K562 (cell line): ENCODE results near the gene AMMECR1L. TPM values are rescaled to one million over a fixed set of nuclear protein-coding genes. Genes with fewer than 3 reads are reported as not detected.
A peak's percentile ranks its signal among the peaks of the same experiment; 100 is the strongest.

Experiments
- ATF1 ChIP-seq, 2 experiments: fragments of 450-650 bp in 1 of 2; IDR thresholded peaks; 2 replicates each; pipeline ENCODE4 v1.6.1; 2016; ENCODE audit warnings: missing compliant biosample characterization in 1 of 2, missing genetic modification characterization in 1 of 2
- CREBBP ChIP-seq: IDR thresholded peaks from one replicate; pipeline ENCODE4 v1.6.1; 2012; ENCODE audit warnings: low read depth, mild to moderate bottlenecking, control low read depth, inconsistent platforms, low read length
- DPF2 ChIP-seq: fragments of 450-650 bp; IDR thresholded peaks from 2 replicates; pipeline ENCODE4 v1.6.1; 2016
- FOXA1 ChIP-seq: fragments of 450-650 bp; IDR thresholded peaks from 2 replicates; pipeline ENCODE4 v1.6.1; 2016; ENCODE audit warnings: mild to moderate bottlenecking, borderline replicate concordance
- HDAC1 ChIP-seq, 2 experiments: fragments of 450-650 bp; IDR thresholded peaks; 2 replicates each; pipeline ENCODE4 v1.6.1; 2016 to 2017; ENCODE audit warnings: inconsistent platforms in 1 of 2, mild to moderate bottlenecking in 1 of 2, moderate library complexity in 1 of 2
- JUN ChIP-seq, 2 experiments: sonication (generic) in 1 of 2; formaldehyde crosslinking in 1 of 2; IDR thresholded peaks; 2 replicates each; pipeline versions ENCODE4 v1.6.1 to v1.8.0; 2012 to 2022; ENCODE audit warnings: borderline replicate concordance in 2 of 2, mild to moderate bottlenecking in 2 of 2, improper control_type of control experiment in 1 of 2, low read depth in 1 of 2, low read length in 1 of 2, missing genetic modification reagents in 1 of 2
- NBN ChIP-seq: fragments of 450-650 bp; IDR thresholded peaks from 2 replicates; pipeline ENCODE4 v1.6.1; 2016; ENCODE audit warnings: low read depth, mild to moderate bottlenecking
- NUFIP1 ChIP-seq: fragments of 450-650 bp; IDR thresholded peaks from 2 replicates; pipeline ENCODE4 v1.6.1; 2018; ENCODE audit not compliant: partially characterized antibody
- POLR2G ChIP-seq: fragments of 200-400 bp; formaldehyde crosslinking; IDR thresholded peaks from 2 replicates; pipeline ENCODE4 v1.6.1; 2017; ENCODE audit warnings: low read depth, mild to moderate bottlenecking, antibody characterized with exemption, low read length, moderate library complexity
- SIN3A ChIP-seq, 2 experiments: fragments of 150-350 bp in 1 of 2; IDR thresholded peaks; 2 replicates each; pipeline ENCODE4 v1.6.1; 2011 to 2016; ENCODE audit warnings: borderline replicate concordance in 2 of 2, low read depth in 2 of 2, low read length in 2 of 2, mild to moderate bottlenecking in 2 of 2, moderate library complexity in 2 of 2; ENCODE audit not compliant: control insufficient read depth in 1 of 2
- SNIP1 ChIP-seq: fragments of 450-650 bp; IDR thresholded peaks from 2 replicates; pipeline ENCODE4 v1.7.1; 2017; ENCODE audit warnings: low read depth, mild to moderate bottlenecking
- SREBF1 ChIP-seq: fragments of 150-350 bp; IDR thresholded peaks from 2 replicates; pipeline ENCODE4 v1.6.1; 2014; ENCODE audit warnings: antibody characterized with exemption, low read depth, low read length, borderline replicate concordance
- SRSF1 ChIP-seq: fragments of 200-400 bp; formaldehyde crosslinking; IDR thresholded peaks from 2 replicates; pipeline ENCODE4 v1.6.1; 2017; ENCODE audit warnings: mild to moderate bottlenecking, low read depth, low read length, moderate library complexity
- TAF9B ChIP-seq: fragments of 450-650 bp; IDR thresholded peaks from 2 replicates; pipeline ENCODE4 v1.6.1; 2018; ENCODE audit warnings: mild to moderate bottlenecking; ENCODE audit not compliant: partially characterized antibody
- ZNF592 ChIP-seq: fragments of 450-650 bp; IDR thresholded peaks from 2 replicates; pipeline ENCODE4 v1.6.1; 2017; ENCODE audit warnings: antibody characterized with exemption, mild to moderate bottlenecking
- ZNF830 ChIP-seq: fragments of 250-450 bp; sonication (Bioruptor Pico); IDR thresholded peaks from 2 replicates; pipeline ENCODE4 v1.5.0; 2021; ENCODE audit warnings: mild to moderate bottlenecking
- polyA plus RNA-seq, 8 experiments: library from polyadenylated mRNA; depleted of rRNA in 4 of 8; stranded (reverse) in 5 of 8; unstranded in 3 of 8; fragments of >200 nt; fragmentation: Nextera tagmentation in 2 of 8; fragmentation: Illumina TruSeq in 1 of 8; extraction: Ambion mirVana in 2 of 8; extraction: Trizol in 1 of 8; gene quantifications; 2 replicates each; pipeline versions ENCODE4 v1.2.1 to v1.2.3, GENCODE V29; 2011 to 2014; ENCODE audit warnings: inconsistent platforms in 1 of 8, missing spikeins in 1 of 8
- total RNA-seq, 7 experiments: library from RNA; depleted of rRNA in 6 of 7; stranded (reverse); fragments of >200 nt in 6 of 7; fragmentation: Illumina TruSeq in 2 of 7; extraction: Trizol in 2 of 7; gene quantifications; 2 replicates each; pipeline versions ENCODE4 v1.2.1 to v1.2.3, GENCODE V29; 2011 to 2021; ENCODE audit warnings: low replicate concordance in 1 of 7
- TF ChIP-seq, protein P1 (sequence below): fragments of 250-450 bp; sonication (Bioruptor Pico); IDR thresholded peaks from 2 replicates; pipeline ENCODE4 v1.4.0; 2020; ENCODE audit warnings: borderline replicate concordance
- TF ChIP-seq, protein P2 (sequence below): fragments of 200-800 bp; sonication (Bioruptor generic); IDR thresholded peaks from 2 replicates; pipeline ENCODE4 v1.6.1; 2016; ENCODE audit warnings: missing genetic modification characterization, missing compliant biosample characterization

The AMMECR1L gene
- total and polyA plus RNA-seq, 9 of the 15 experiments (the other 6 are each of a cell fraction or from before 2014, with no cell fraction given): 3.7 to 15.3 (median 9.1) TPM

DNA sequence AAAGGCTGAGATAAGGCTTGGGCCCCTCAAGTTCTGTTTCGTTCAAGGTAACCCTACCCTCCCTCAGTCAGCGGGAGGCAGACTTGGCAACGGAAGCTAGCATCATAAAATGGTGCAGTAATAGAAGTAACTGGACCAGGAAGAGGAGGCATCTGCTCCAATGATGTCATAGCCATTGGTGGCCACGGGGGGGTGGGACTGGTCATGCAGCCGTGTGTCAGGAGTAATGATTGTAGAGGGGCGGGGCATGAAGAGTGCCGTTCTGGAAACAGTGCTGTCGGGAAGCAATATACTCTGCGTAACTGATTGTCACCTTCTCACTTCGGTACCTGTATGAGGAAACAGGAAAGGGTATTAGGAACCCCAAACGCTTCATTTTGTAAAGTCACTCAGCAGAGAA lies 20.9 kb downstream of the AMMECR1L start (continued):
- TF ChIP-seq, protein P1, sequence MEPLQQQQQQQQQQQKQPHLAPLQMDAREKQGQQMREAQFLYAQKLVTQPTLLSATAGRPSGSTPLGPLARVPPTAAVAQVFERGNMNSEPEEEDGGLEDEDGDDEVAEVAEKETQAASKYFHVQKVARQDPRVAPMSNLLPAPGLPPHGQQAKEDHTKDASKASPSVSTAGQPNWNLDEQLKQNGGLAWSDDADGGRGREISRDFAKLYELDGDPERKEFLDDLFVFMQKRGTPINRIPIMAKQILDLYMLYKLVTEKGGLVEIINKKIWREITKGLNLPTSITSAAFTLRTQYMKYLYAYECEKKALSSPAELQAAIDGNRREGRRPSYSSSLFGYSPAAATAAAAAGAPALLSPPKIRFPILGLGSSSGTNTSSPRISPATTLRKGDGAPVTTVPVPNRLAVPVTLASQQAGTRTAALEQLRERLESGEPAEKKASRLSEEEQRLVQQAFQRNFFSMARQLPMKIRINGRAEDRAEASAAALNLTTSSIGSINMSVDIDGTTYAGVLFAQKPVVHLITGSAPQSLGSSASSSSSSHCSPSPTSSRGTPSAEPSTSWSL (CRISPR knock-in tag): no peak
- TF ChIP-seq SRSF1 (no peak), SREBF1 (no peak), CREBBP (no peak), ZNF592 (no peak), FOXA1 (no peak), TAF9B (no peak), SIN3A (IDR thresholded peaks at IDR 0.05; ENCODE audit: borderline replicate concordance in 2 of 2, control insufficient read depth in 1 of 2, low read depth in 2 of 2, low read length in 2 of 2) (peak in 1 of 2 experiments; percentile 35; a peak in 1 of 4 replicates), DPF2 (no peak), NBN (no peak), SNIP1 (no peak), NUFIP1 (no peak), ZNF830 (no peak), ATF1 (CRISPR knock-in tag; IDR thresholded peaks at IDR 0.05) (no peak), ATF1 (tag; IDR thresholded peaks at IDR 0.05) (peak; percentile 69), POLR2G (no peak), JUN (IDR thresholded peaks at IDR 0.05; ENCODE audit: borderline replicate concordance, low read depth, low read length) (peak; percentile 53; the same call in 1 of the 2 replicates), JUN (CRISPR knock-in tag; IDR thresholded peaks at IDR 0.05; ENCODE audit: borderline replicate concordance) (no peak), HDAC1 (IDR thresholded peaks at IDR 0.05) (0 out of 4 replicates have a peak, but pooled peaks of 1 of the 2 experiments have one; percentile 13)
- TF ChIP-seq, protein P2, sequence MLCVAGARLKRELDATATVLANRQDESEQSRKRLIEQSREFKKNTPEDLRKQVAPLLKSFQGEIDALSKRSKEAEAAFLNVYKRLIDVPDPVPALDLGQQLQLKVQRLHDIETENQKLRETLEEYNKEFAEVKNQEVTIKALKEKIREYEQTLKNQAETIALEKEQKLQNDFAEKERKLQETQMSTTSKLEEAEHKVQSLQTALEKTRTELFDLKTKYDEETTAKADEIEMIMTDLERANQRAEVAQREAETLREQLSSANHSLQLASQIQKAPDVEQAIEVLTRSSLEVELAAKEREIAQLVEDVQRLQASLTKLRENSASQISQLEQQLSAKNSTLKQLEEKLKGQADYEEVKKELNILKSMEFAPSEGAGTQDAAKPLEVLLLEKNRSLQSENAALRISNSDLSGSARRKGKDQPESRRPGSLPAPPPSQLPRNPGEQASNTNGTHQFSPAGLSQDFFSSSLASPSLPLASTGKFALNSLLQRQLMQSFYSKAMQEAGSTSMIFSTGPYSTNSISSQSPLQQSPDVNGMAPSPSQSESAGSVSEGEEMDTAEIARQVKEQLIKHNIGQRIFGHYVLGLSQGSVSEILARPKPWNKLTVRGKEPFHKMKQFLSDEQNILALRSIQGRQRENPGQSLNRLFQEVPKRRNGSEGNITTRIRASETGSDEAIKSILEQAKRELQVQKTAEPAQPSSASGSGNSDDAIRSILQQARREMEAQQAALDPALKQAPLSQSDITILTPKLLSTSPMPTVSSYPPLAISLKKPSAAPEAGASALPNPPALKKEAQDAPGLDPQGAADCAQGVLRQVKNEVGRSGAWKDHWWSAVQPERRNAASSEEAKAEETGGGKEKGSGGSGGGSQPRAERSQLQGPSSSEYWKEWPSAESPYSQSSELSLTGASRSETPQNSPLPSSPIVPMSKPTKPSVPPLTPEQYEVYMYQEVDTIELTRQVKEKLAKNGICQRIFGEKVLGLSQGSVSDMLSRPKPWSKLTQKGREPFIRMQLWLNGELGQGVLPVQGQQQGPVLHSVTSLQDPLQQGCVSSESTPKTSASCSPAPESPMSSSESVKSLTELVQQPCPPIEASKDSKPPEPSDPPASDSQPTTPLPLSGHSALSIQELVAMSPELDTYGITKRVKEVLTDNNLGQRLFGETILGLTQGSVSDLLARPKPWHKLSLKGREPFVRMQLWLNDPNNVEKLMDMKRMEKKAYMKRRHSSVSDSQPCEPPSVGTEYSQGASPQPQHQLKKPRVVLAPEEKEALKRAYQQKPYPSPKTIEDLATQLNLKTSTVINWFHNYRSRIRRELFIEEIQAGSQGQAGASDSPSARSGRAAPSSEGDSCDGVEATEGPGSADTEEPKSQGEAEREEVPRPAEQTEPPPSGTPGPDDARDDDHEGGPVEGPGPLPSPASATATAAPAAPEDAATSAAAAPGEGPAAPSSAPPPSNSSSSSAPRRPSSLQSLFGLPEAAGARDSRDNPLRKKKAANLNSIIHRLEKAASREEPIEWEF (CRISPR knock-in tag): no peak
